ENCODE data around the gene HNRNPAB.
"Not testable (repeated sequence)": the region's sequence is repeated elsewhere in the genome, so short reads cannot be mapped to it uniquely, and the experiment has no call there.

HNRNPAB gene

GRCh38 chr5:178213003-178213461 lies 8.7 kb downstream of the HNRNPAB start:
- no peak for DNase-seq

- DNase-seq, result no peak
Observed at GRCh38 chr5:178213748-178214151, 9.4 kb downstream of the HNRNPAB start.

DNA sequence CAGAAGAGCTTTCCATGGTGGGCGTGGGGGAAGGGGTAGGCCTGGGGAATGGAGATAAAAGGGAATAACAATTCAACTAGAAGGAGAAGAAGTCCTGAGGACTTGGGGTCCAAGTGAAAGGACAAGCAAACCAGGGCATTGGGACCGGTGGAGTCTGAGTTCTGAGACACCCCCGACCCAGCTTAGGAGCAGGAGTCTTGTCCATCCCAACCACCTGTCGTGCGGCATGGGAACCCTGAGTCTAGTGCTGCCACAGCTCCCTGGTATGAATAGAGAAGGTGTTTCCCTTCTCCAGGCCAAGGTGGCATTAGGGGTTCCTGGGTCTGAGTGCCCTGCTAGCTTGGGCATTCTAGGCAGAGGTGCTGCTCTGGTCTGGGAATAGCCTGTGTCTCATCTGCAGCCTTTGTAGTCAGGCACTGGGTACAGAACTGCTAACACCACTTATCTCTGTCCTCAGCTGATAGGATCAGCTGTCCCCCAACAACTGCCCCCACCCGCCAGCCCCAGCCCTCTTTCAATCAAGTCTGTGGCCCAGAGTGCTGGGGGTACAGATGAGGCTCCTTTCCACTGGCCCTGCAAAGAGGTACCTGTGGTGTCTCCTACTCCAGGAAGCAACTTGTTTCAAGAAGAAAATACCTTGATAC lies 9.9 kb downstream of the HNRNPAB start:
- DNase-seq, result no peak

- DNase-seq, result no peak
Observed at GRCh38 chr5:178215280-178216002, 11.1 kb downstream of the HNRNPAB start.

DNA sequence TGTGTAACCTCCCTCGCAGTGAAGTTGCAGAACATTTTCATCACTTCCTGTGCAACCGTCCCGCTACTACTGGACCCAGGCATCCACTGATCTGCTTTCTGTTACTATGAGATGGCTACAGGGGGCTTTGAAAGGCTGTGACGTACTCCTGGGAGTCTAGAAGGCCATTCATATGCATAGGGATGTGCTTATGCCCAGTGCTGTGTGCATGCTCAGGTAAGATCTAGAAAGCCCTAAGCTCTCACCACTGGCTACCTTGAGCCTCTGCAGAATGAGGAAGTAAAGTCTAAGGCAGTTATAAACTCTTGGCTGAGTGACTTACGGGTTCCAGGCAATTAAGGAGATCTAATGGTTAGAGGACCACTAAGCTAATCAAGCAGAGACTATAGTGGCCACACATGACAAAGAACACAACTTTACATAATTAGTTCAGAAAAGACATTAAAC lies 11.8 kb downstream of the HNRNPAB start:
- DNase-seq, result no peak

DNA sequence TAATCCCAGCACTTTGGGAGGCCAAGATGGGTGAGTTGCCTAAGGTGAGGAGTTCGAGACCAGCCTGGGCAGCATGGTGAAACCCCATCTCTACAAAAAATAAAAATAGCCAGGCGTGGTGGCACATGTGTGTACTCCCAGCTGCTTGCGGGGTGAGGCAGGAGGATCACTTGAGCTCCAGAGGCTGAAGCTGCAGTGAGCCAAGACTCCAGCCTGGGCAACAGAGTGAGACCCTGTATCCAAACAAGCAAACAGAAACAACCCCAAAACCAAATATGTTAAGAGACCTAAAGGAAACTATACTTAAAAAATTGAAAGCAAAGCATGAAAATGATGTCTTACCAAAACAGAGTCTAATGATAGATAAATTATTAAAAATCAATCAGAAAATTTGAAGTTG lies 12.4 kb downstream of the HNRNPAB start:
- DNase-seq, result no peak

GRCh38 chr5:178218237-178218776 lies 14.0 kb downstream of the HNRNPAB start:
- no peak for DNase-seq

- no peak for DNase-seq
Observed at GRCh38 chr5:178218827-178219226, 14.5 kb downstream of the HNRNPAB start.

DNA sequence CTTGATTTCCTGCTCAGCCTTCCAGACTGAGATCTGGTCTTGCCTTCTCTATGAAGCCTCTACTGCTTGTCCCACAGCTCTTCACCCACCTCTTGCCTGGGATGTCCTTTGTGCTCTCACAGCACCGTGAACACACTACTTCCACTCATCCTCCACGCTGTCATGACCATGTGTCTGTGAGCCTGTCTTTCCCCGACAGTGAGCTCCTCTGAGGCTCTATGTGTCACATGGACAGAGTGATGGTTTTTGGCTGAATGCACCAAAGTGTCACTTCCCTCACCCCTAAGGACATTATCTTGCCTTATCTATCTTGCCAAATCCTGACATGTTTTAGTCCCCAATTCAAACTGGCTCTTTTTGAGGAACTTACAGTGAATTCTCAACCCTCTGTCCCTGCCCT lies 16.9 kb downstream of the HNRNPAB start:
- DNase-seq, result no peak

GRCh38 chr5:178221853-178222252 lies 17.5 kb downstream of the HNRNPAB start:
- no peak for DNase-seq

DNA sequence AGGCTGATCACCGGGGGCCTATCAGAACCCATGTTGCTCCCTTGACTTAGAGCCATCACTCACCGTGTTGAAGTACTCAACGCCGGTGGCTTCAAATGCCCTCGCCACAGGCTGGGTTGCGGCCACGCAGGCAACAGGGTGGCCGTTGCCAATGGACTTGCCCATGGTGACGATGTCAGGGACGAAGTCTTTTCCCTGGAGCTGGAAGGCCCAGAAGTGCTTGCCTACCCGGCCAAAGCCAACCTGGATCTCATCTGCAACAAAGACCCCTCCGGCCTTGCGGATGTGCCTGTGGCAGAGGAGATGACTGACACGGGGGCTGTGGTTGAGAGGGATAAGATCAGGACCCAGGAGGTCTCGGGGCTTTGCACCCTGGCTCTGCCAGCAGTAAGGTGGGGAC lies 18.0 kb downstream of the HNRNPAB start:
- no peak for DNase-seq

DNA sequence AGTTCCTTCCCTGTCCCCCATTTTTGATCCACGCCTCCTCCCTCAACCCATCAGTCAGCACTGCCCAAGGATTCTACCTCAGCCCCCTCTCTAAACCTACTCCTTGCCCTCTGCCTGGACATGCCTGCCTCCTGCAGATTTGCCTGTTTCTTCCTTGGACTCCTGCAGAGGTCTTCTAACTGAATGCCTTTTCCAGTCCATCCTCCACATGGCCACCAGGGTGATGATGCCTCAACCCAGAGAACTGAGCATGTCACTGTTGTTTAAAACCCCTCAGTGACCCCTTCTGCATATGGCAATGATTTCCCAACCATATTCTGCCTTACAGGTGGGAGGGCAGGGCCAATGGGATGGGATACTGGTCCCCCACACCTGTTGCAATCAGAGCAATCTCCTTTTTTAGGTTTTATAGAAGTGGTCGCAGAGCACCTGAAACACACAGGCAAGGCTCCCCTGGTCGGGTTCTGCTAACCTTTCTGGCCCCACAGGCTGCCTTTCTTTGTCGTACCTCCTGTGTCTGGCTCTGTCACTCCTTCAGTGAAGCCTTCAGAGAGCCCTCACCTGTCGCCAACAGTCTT lies 19.0 kb downstream of the HNRNPAB start:
- no peak for DNase-seq

DNA sequence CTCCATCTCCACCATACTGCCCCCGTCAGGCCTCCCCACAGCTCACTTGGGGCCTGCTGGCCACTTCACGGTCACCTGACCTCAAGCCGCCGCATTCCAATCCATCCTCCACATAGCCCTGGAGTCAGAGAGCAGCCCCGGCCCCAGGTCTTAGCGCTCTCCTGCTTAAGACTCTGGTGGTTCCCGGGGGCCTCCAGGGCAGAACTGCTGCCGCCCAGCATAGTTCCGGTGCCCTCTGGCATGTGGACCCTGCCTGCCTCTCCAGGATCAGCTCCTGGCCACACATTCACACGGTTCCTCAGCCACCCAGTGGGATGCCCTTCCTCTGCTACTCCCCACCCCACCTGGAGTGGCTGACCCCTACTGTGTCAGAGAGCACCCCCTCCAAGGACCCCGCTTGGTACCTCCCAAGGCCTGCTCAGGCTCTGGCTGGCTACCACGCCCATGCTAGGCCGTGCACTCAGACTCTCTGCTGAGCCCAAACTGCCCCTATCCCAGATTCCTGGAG lies 19.5 kb downstream of the HNRNPAB start:
- DNase-seq, result no peak

GRCh38 chr5:178224403-178224802 lies 20.1 kb downstream of the HNRNPAB start:
- DNase-seq, result no peak

GRCh38 chr5:178225174-178225573 lies 20.8 kb downstream of the HNRNPAB start:
- no peak for DNase-seq

GRCh38 chr5:178227138-178227659 lies 22.9 kb downstream of the HNRNPAB start:
- DNase-seq, result no peak

DNA sequence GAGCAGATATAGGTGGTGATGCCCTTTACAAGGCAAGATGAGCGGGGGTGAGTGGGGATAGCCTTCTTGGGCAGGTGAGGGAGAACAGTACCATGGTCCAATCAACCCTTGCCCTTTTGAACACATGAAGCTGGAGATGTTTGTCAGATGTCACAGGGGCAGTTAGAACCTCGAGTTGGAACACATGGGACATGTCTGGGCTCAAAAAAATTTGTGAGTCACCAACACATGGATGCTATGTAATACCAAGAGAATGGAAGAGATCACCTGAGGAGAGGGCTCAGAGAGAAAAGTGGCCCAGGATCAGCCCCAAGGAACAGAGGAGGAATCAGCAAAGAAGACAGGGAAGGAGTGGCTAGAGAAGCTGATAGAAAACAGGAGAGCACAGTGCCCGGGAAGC lies 23.6 kb downstream of the HNRNPAB start:
- DNase-seq, result no peak

DNA sequence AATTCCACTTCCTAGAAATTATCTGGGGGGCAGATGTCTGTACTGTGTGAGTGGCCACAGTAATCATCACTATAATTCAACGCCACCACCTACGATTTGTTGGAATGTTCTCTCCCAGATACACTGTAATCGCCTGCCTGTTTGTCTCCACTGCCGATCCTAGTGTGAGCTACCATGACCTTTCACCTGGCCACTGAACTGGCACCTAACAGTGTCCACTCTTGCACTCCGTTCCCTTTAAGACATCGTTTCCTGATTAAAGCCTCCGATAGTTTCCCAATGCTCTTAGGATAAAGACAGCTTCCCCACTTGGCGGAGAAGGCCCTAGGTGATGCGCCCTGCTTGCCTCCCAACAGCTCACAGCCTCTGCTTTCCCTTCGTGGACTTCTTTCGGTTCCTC lies 24.3 kb downstream of the HNRNPAB start:
- no peak for DNase-seq

DNA sequence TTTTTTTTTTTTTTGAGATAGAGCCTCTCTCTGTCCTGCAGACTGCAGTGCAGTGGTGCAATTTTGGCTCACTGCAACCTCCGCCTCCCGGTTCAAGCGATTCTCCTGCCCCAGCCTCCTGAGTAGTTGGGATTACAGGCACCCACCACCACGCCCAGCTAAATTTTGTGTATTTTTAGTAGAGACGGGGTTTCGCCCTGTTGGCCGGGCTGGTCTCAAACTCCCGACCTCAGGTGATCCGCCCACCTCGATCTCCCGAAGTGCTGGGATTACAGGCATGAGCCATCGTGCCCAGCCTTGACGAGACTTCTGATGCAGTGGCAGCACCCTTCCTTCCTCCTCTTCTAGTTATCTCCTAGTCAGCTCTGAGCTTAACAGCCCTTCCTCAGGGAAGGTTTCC lies 24.8 kb downstream of the HNRNPAB start:
- not testable (repeated sequence) for DNase-seq

DNA sequence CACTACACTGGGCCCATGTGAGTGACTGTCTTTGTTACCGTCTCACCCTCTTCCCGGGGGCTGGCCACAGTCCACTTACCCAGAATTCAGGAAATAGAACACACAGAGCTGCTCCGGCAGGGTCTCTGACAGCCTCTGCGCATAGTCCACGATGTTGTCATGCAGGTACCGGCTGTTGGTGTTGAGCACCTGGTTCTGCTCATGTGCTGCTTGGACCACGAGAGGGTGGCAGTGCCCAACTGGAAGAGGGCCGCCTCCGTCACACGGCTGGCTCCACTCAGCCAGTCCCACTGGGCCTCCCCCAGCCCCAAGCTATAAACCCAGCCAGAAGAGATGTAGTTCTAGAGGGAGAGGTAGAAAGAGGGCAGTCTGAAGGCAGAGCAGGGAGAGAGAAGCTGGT lies 25.5 kb downstream of the HNRNPAB start:
- no peak for DNase-seq

- DNase-seq, result no peak
Observed at GRCh38 chr5:178230879-178231538, 26.7 kb downstream of the HNRNPAB start.

- peak in 1 of 2 experiments; percentile 12 for DNase-seq
Observed at GRCh38 chr5:178231539-178232123, 27.3 kb downstream of the HNRNPAB start.

Measured in NCI-H2081 (cell line).